Iris pigment epithelial cell (primary cell): ENCODE results near the gene SORCS1.

Source experiments
- DNase-seq: peaks from one replicate; pipeline ENCODE4 v3.0.0-alpha.2; 2011; ENCODE audit warnings: low read depth

Gene SORCS1

GRCh38 chr10:106992055-106992454 is 172.5 kb downstream of the SORCS1 start:
- no peak for DNase-seq

- DNase-seq: no peak
Observed at GRCh38 chr10:106991091-106991490, 173.4 kb downstream of the SORCS1 start.

GRCh38 chr10:106987362-106987761 is 177.1 kb downstream of the SORCS1 start:
- DNase-seq: no peak

GRCh38 chr10:106982268-106982667 is 182.2 kb downstream of the SORCS1 start:
- DNase-seq: no peak

GRCh38 chr10:106981452-106982075 is 182.9 kb downstream of the SORCS1 start:
- DNase-seq: no peak

- no peak for DNase-seq
Observed at GRCh38 chr10:106980495-106981451, 183.7 kb downstream of the SORCS1 start.

- DNase-seq: no peak
Observed at GRCh38 chr10:106978756-106979155, 185.8 kb downstream of the SORCS1 start.

GRCh38 chr10:106973716-106974115 is 190.8 kb downstream of the SORCS1 start:
- DNase-seq: no peak

GRCh38 chr10:106973288-106973687 is 191.2 kb downstream of the SORCS1 start:
- DNase-seq: no peak

- no peak for DNase-seq
Observed at GRCh38 chr10:106972381-106972780, 192.1 kb downstream of the SORCS1 start.

- no peak for DNase-seq
Observed at GRCh38 chr10:106971411-106971831, 193.1 kb downstream of the SORCS1 start.

GRCh38 chr10:106967452-106967851 is 197.1 kb downstream of the SORCS1 start:
- DNase-seq: no peak

- no peak for DNase-seq
Observed at GRCh38 chr10:106960812-106961211, 203.7 kb downstream of the SORCS1 start.

- no peak for DNase-seq
Observed at GRCh38 chr10:106959521-106959920, 205.0 kb downstream of the SORCS1 start.

- DNase-seq: no peak
Observed at GRCh38 chr10:106958589-106959361, 205.7 kb downstream of the SORCS1 start.

GRCh38 chr10:106957823-106958588 is 206.5 kb downstream of the SORCS1 start:
- DNase-seq: no peak

GRCh38 chr10:106956216-106956915 is 208.1 kb downstream of the SORCS1 start:
- no peak for DNase-seq

- DNase-seq: no peak
Observed at GRCh38 chr10:106955133-106955532, 209.4 kb downstream of the SORCS1 start.

- DNase-seq: no peak
Observed at GRCh38 chr10:106952033-106952432, 212.5 kb downstream of the SORCS1 start.

GRCh38 chr10:106949680-106950478 is 214.6 kb downstream of the SORCS1 start:
- DNase-seq: no peak
